Lower leg skin (tissue), 4 donors: Measurements from ENCODE around the gene MEPCE. TPM values are rescaled to one million over a fixed set of nuclear protein-coding genes. Genes with fewer than 3 reads are reported as not detected.
"Not testable (repeated sequence)": the region's sequence is repeated elsewhere in the genome, so short reads cannot be mapped to it uniquely, and the experiment has no call there.

Source experiments
- DNase-seq, 2 donors: peaks; one replicate each; pipeline ENCODE4 v3.0.0-alpha.2; 2019; ENCODE audit warnings: low spot score in 2 of 2
- H3K4me3 ChIP-seq: fragments of 200-600 bp; sonication (generic); 2 replicates; pipeline ENCODE4 v1.5.1; 2017; ENCODE audit warnings: mild to moderate bottlenecking, low read depth; ENCODE audit not compliant: poor library complexity, severe bottlenecking
- POLR2A ChIP-seq, 2 donors: fragments of 450-650 bp; IDR thresholded peaks; one replicate each; pipeline ENCODE4 v1.6.1; 2016 to 2017; ENCODE audit warnings: antibody characterized with exemption in 2 of 2, mild to moderate bottlenecking in 1 of 2, moderate library complexity in 1 of 2
- WGBS, 2 donors: methylation state at CpG; one replicate each; pipeline ENCODE4 v1.1.5; 2018; 5-methylcytosine and 5-hydroxymethylcytosine counted together
- intact Hi-C: fragments of 100-400 bp; cut with DNase I; formaldehyde crosslinking; loops from one replicate; pipeline ENCODE4 v1.15.0; 2023; ENCODE audit warnings: low total_unique reads
- total RNA-seq, 4 donors: library from RNA; depleted of rRNA; stranded (reverse); fragments of >200 nt; gene quantifications; one replicate each; pipeline ENCODE4 v1.1.0, GENCODE V29; 2016
- TF ChIP-seq, protein P1 (sequence below), 3 donors: fragments of 450-650 bp; IDR thresholded peaks; one replicate each; pipeline ENCODE4 v1.5.1; 2016; ENCODE audit warnings: antibody characterized with exemption in 3 of 3, mild to moderate bottlenecking in 3 of 3, moderate library complexity in 2 of 3

Gene MEPCE
- total RNA-seq, 4 donors from 2014 or later, result 26.1 to 54.4 (median 37.4) TPM

DNA sequence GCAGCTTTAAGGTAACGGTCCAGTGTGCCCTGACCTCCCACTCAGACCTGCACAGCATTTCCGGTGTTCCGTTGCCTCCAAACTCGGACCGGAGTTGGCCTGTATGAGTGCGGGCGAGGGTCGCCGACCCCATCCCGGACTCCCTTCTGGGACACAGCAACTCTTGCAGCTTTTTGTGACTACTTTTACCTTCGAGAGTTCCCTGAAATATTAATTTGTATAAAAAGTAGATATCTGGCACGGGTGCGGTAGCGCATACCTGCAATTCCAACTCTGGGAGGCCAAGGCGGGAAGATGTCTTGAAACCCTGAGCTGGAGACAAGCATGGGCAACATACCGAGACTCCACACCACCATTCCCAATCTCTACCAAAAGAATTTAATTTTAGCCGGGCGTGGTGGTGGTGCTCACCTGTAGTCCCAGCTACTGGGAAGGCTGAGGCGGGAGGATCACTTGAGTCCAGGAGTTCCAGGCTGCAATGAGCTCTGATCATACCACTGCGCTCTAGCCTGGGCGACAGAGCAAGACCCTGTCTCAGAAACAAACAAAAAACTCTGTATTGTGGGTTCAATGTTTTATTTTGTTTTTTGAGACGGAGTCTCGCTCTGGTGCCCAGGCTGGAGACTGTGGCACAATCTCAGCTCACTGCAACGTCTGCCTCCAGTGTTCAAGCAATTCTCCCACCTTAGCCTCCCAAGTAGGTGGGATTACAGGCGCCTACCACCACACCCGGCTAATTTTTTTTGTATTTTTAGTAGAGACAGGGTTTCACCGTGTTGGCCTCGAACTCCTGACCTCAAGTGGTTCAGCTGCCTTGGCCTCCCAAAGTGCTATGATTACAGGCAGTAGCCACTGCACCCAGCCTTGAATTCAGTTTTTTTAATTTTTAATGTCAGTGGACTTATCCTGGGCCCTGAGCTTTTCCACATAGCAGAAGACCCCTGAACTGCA is 7.8 kb downstream of the MEPCE start:
- WGBS, 2 donors, result 86 to 87% methylated on average over 28 of the region's 28 CpGs
- DNase-seq, result peak in 1 of 2 donors; percentile 87
- intact Hi-C loops, result no loop called here
- no peak for TF ChIP-seq POLR2A (IDR thresholded peaks at IDR 0.05)
- TF ChIP-seq, protein P1, sequence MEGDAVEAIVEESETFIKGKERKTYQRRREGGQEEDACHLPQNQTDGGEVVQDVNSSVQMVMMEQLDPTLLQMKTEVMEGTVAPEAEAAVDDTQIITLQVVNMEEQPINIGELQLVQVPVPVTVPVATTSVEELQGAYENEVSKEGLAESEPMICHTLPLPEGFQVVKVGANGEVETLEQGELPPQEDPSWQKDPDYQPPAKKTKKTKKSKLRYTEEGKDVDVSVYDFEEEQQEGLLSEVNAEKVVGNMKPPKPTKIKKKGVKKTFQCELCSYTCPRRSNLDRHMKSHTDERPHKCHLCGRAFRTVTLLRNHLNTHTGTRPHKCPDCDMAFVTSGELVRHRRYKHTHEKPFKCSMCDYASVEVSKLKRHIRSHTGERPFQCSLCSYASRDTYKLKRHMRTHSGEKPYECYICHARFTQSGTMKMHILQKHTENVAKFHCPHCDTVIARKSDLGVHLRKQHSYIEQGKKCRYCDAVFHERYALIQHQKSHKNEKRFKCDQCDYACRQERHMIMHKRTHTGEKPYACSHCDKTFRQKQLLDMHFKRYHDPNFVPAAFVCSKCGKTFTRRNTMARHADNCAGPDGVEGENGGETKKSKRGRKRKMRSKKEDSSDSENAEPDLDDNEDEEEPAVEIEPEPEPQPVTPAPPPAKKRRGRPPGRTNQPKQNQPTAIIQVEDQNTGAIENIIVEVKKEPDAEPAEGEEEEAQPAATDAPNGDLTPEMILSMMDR (IDR thresholded peaks at IDR 0.05), result no peak
- no peak overlapping the region for H3K4me3 ChIP-seq

DNA sequence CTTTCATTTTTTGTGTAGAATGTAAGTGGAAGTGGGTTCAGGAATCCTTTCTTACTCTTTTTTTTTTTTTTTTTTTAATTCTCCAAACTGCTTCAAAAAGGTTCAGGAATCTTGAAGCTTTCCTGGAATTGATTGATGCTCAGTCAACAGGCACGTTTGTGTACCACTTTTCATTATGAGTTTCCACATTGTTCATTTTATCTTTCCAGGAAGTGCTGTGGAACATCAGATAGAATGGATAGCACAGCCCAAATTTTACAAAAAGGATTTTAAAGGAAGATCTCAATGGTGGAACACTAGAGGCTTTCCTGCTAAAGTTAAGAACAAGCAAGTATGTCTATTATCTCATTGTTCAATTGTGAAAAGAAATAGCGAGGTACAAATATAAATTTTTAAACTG is 8.5 kb downstream of the MEPCE start:
- H3K4me3 ChIP-seq, result no peak overlapping the region
- intact Hi-C loops, result no loop called here
- DNase-seq, result no peak
- WGBS, 2 donors, result 49 to 50% methylated on average over 2 of the region's 2 CpGs
- TF ChIP-seq, protein P1 (IDR thresholded peaks at IDR 0.05), result no peak
- no peak for TF ChIP-seq POLR2A (IDR thresholded peaks at IDR 0.05)

DNA sequence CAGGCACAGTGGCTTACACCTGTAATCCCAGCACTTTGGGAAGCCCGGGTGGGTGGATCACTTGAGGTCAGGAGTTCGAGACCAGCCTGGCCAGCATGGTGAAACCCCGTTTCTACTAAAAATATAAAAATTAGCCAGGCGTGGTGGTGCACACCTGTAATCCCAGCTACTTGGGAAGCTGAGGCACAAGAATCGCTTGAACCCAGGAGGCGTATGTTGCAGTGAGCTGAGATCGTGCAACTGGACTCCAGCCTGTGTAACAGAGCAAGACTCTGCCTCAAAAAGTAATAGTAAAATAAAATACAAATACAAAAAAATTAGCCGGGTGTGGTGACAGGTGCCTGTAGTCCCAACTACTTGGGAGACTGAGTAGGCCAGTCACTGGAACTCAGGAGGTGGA is 9.1 kb downstream of the MEPCE start:
- H3K4me3 ChIP-seq, intact Hi-C loops: not testable (repeated sequence)
- peak in 1 of 2 donors; percentile 63 for DNase-seq
- 92 to 96% methylated on average over 8 of the region's 8 CpGs for WGBS, 2 donors

DNA sequence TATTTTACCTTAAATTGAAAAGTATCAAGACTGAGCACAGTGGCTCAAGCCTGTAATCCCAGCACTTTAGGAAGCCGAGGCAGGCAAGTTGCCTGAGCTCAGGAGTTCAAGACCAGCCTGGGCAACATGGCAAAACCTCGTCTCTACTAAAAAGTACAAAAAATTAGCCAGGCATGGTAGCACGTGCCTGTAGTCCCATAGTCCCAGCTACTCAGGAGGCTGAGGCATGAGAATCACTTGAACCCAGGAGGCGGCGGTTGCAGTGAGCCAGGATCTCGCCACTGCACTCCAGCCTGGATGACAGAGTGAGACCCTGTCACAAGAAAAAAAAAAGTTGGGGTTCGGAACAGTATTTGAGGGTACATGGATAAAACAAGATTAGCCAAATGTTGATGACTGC is 9.6 kb downstream of the MEPCE start:
- 89 to 91% methylated on average over 7 of the region's 7 CpGs for WGBS, 2 donors
- intact Hi-C loops, H3K4me3 ChIP-seq: not testable (repeated sequence)
- peak in 1 of 2 donors; percentile 53 for DNase-seq

DNA sequence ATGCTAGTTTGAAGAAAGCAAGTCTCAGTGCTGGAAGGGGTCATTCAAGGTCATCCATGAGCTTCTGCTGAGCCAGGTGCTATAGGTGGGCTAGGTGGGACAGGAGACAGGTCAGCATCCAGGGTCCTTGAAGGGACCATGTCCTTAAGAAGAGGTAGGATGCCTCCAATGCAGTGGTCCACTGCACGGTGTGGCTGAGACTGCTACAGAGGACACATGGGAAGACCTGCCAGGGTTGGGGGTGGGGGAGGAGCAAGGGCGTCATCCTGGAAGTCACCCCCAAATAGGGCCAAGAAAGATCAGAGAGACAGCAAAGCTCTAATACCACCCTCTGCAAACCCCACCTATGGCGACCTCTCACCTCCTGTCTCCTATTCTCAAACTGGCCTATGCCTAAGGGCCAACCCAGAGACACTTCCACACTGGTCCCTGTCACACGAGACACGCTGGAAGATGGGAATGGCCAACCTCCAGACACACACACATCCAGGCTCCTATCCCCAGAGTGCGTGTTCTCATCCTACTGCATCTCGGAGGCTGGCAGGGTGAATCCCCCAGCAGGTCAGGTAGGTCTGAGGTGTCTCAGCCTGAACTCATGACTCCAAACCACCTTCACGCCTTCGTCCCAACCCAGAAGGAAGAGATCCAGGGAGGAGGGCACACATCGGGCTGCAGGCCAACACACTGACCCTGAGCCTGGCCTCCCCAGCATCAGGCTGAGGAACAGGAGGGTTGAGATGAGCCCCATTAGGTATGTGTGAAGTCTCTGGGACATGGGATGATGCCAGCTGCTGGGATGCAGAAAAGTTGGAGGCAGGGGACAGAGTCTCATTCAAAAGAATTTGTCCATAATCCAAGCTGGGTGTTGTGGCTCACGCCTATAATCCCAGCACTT is 12.3 kb downstream of the MEPCE start:
- no peak overlapping the region for H3K4me3 ChIP-seq
- TF ChIP-seq, protein P1 (IDR thresholded peaks at IDR 0.05), result no peak
- no peak for TF ChIP-seq POLR2A (IDR thresholded peaks at IDR 0.05)
- intact Hi-C loops, result no loop called here
- peak in 1 of 2 donors; percentile 65 for DNase-seq
- 87 to 92% methylated on average over 11 of the region's 11 CpGs for WGBS, 2 donors

DNA sequence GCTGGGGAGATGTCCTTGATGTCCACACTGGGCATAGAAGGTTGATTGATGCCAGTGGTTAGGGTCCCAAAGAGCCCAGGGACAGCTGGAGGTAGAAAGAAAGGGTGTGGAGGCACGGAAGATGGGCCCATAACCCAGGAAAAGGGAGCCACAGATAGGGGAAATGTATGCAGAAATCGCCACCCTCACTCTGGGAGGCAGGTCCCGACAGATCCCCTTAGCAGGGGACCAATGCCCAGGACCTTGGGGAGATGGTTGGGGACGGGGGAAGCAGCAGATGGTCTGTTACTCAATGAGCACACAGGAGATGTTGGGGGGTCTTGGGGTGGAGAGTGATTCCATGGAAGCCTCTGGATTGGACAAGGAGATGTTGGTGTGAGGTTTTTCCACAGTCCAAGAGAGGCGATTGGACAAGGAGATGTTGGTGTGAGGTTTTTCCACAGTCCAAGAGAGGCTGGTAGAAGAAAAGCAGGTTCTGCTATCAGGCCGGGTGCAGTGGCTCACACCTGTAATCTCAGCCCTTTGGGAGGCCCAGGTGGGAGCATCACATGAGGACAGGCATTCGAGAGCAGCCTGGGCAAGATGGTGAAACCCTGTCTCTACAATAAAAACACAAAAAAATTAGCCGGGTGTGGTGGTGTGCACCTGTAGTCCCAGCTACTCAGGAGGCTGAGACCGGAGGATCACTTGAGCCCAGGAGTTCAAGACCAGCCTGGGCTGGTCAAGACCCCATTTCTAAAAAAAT is 13.6 kb downstream of the MEPCE start:
- intact Hi-C loops, result no loop called here
- TF ChIP-seq POLR2A (IDR thresholded peaks at IDR 0.05), result no peak
- TF ChIP-seq, protein P1 (IDR thresholded peaks at IDR 0.05), result no peak
- H3K4me3 ChIP-seq, result no peak overlapping the region
- peak in 1 of 2 donors; percentile 78 for DNase-seq
- WGBS, 2 donors, result 91 to 93% methylated on average over 9 of the region's 9 CpGs
